Smooth muscle cell (in vitro differentiated cells): ENCODE measurements around the gene ZNF385A. TPM values are rescaled to one million over a fixed set of nuclear protein-coding genes. Genes with fewer than 3 reads are reported as not detected.

Experiments
- DNase-seq: peaks from one replicate; lab custom pipeline; 2025; ENCODE audit not compliant: unreplicated experiment; lab: John Stamatoyannopoulos, UW
- H2AFZ ChIP-seq: fragments of 200-600 bp; sonication (generic); 2 replicates; pipeline ENCODE4 v1.6.0; 2016; ENCODE audit warnings: antibody characterized with exemption, low read depth, mild to moderate bottlenecking
- H3F3A ChIP-seq: fragments of 200-600 bp; sonication (generic); 2 replicates; pipeline ENCODE4 v1.6.0; 2017; ENCODE audit warnings: antibody characterized with exemption, low read depth
- H3K27ac ChIP-seq: fragments of 200-600 bp; sonication (generic); 2 replicates; pipeline ENCODE4 v1.5.1; 2016; ENCODE audit warnings: low read depth, mild to moderate bottlenecking
- H3K27me3 ChIP-seq: fragments of 200-600 bp; sonication (generic); 2 replicates; pipeline ENCODE4 v1.6.1; 2016; ENCODE audit warnings: low read depth, mild to moderate bottlenecking
- H3K36me3 ChIP-seq: fragments of 200-600 bp; sonication (generic); 2 replicates; pipeline ENCODE4 v1.5.1; 2016; ENCODE audit warnings: low read depth
- H3K4me1 ChIP-seq: fragments of 200-600 bp; sonication (generic); 2 replicates; pipeline ENCODE4 v1.5.1; 2016; ENCODE audit warnings: low read depth
- H3K4me2 ChIP-seq: fragments of 200-600 bp; sonication (generic); 2 replicates; pipeline ENCODE4 v1.6.0; 2016; ENCODE audit warnings: mild to moderate bottlenecking
- H3K4me3 ChIP-seq: fragments of 200-600 bp; sonication (generic); 2 replicates; pipeline ENCODE4 v1.5.1; 2016; ENCODE audit warnings: mild to moderate bottlenecking
- H3K79me2 ChIP-seq: fragments of 200-600 bp; sonication (generic); 2 replicates; pipeline ENCODE4 v1.6.0; 2016; ENCODE audit warnings: low read depth, mild to moderate bottlenecking
- H3K9ac ChIP-seq: fragments of 200-600 bp; sonication (generic); 2 replicates; pipeline ENCODE4 v1.6.0; 2016; ENCODE audit warnings: low read depth
- H3K9me3 ChIP-seq: fragments of 200-600 bp; sonication (generic); replicated peaks from 2 replicates; pipeline ENCODE4 v1.5.1; 2016; ENCODE audit warnings: low read depth
- H4K20me1 ChIP-seq: fragments of 200-600 bp; sonication (generic); 2 replicates; pipeline ENCODE4 v1.6.0; 2016; ENCODE audit warnings: low read depth
- WGBS: methylation state at CpG from one replicate; pipeline ENCODE4 v1.1.7; 2016; ENCODE audit warnings: low lambda C conversion rate; 5-methylcytosine and 5-hydroxymethylcytosine counted together
- polyA plus RNA-seq: library from polyadenylated mRNA; unstranded; fragments of >200 nt; fragmentation: Nextera tagmentation; extraction: Ambion mirVana; gene quantifications from 2 replicates; pipeline ENCODE4 v1.2.1, GENCODE V29; 2016
- total RNA-seq: library from RNA; depleted of rRNA; stranded (reverse); fragments of >200 nt; gene quantifications from 2 replicates; pipeline ENCODE4 v1.2.3, GENCODE V29; 2014
- TF ChIP-seq, protein P1 (sequence below): fragments of 200-600 bp; sonication (generic); IDR thresholded peaks from 2 replicates; pipeline ENCODE4 v1.5.1; 2017; ENCODE audit warnings: borderline replicate concordance, mild to moderate bottlenecking, antibody characterized with exemption; ENCODE audit not compliant: insufficient read depth, poor library complexity, severe bottlenecking

The ZNF385A gene
- total and polyA plus RNA-seq, 2 experiments from 2014 or later = 6.5 to 20.2 TPM

DNA sequence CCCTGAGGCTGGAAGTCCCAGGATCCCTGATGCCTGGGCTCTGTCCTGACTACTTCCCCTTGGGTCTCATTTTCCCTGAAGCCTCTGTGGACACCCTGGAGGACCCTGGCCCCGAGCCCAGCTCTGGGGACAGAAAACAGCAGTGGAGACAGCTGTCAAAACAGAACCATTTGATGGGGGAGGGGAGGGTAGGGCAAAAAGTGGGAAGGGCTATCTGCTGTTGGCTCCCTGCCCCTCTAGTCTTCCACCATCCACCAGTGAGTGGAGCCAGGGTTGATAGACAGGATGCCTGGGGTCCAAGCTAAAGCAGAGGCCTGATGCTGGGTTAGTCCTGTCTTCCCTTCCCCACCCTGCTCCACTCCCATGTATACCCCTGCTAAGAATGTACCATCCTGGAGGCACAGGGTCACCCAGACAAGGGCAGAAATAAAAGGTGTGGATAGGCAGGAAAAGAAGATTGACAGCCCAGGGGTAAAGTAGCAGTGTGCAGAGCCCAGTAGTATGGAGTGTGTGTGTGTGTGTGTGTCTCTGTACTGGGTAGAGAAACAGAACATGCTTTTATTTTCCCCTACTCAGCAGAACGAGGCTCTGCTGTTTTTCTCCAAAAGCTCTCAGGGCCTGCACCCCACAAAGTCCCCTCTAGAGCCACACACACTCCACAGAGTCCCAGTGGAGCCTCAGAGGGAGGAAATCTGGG lies 9.8 kb downstream of the ZNF385A start:
- Histone ChIP-seq H3F3A (peaks cover 5% of the 10 kb centered on the region), H3K36me3 (no peaks in the 10 kb centered on the region), H3K4me2 (no peak overlapping the region), H3K9me3 (no peaks in the 10 kb centered on the region), H3K9ac (no peak overlapping the region), H3K4me1 (peaks cover 18% of the 10 kb centered on the region), H3K27ac (no peak overlapping the region), H3K27me3 (no peaks in the 10 kb centered on the region), H3K4me3 (no peak overlapping the region), H2AFZ (no peak overlapping the region), H3K79me2 (no peaks in the 10 kb centered on the region), H4K20me1 (peaks cover 39% of the 10 kb centered on the region)
- TF ChIP-seq, protein P1, sequence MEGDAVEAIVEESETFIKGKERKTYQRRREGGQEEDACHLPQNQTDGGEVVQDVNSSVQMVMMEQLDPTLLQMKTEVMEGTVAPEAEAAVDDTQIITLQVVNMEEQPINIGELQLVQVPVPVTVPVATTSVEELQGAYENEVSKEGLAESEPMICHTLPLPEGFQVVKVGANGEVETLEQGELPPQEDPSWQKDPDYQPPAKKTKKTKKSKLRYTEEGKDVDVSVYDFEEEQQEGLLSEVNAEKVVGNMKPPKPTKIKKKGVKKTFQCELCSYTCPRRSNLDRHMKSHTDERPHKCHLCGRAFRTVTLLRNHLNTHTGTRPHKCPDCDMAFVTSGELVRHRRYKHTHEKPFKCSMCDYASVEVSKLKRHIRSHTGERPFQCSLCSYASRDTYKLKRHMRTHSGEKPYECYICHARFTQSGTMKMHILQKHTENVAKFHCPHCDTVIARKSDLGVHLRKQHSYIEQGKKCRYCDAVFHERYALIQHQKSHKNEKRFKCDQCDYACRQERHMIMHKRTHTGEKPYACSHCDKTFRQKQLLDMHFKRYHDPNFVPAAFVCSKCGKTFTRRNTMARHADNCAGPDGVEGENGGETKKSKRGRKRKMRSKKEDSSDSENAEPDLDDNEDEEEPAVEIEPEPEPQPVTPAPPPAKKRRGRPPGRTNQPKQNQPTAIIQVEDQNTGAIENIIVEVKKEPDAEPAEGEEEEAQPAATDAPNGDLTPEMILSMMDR = no peak
- DNase-seq = no peak
- 73% methylated on average over 2 of the region's 2 CpGs for WGBS

DNA sequence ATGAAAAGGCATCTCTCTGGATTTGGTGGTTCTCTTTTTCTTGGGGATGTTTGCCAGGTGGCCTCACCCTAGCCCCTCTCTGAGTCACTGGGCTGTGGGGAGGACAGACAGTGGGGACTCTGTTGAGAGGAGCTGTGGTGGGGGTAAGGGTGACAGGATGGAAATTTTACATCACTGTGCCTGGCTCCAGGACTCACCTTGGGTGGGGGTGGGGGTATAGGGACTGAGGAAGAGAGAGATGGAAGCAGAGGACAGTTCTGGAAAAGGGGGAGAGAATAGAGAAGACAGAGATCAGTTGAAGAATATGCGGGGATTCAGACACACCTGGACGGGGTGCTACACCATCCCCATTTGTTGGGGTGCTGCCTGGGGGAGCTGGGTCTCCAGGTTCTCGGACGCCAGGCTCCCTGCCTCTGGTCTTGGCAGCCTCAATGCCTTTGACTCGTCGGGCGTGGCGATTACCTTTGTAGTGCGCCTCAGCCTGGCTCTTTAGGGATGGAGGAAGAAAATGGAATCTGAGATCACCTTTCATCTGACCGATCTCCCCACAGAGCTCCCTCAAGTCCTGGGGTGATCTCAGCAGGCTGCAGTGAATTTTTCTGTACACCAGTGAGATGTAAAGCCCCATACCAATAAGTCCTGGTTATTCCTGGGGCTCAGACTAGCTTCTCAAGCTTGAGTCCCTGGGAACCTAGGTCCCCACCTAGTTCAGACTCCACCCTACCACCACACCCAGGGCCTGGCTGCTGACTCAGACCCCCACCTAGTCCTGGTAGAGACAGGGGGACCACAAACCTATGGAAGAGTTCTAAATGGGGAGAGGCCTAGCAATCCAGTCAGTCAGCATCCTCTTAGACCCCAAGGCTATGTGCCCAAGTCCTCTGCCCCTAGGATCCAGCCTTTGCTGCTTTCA lies 10.6 kb downstream of the ZNF385A start:
- Histone ChIP-seq H3K27me3 (no peaks in the 10 kb centered on the region), H3K4me1 (peaks cover 14% of the 10 kb centered on the region), H3K36me3 (no peaks in the 10 kb centered on the region), H3K4me3 (no peak overlapping the region), H3K27ac (no peak overlapping the region), H3K9ac (no peak overlapping the region), H4K20me1 (peaks cover 34% of the 10 kb centered on the region), H3K9me3 (no peaks in the 10 kb centered on the region), H3K4me2 (no peak overlapping the region), H2AFZ (no peak overlapping the region), H3F3A (peaks cover 11% of the 10 kb centered on the region), H3K79me2 (no peaks in the 10 kb centered on the region)
- 88% methylated on average over 10 of the region's 10 CpGs for WGBS
- no peak for DNase-seq
- TF ChIP-seq, protein P1 = no peak

DNA sequence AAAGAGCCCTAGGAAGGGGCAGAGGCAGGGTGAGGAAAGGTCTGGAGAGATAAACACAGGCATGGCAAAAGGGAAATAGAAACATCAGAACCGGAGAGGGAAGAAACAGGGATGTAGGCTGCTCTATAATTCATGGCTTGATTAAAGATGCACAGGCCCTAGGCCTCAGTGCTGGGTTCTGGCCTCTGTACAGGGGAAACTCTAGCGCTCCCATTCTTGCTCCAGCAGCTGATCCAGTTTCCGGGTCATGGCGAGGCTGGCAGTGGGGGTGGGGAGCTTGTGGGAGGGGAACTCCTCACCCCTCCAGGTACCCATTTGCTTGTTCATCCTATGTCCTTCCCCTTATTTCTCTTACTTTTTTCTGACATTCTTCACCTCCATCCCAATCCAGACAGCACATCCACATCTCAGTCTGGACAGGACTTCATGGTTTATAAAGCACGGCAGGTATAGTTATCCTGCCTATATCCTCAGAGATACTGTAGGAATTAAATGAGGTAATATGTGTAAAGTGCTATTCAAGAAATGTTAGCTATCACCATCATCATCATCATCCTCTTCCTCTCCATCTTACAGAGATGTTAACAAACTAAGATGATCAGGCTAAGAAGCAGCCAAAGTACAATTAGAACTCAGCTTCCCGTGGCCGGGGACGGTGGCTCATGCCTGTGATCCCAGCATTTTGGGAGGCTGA lies 12.3 kb downstream of the ZNF385A start:
- Histone ChIP-seq H3F3A (peaks cover 12% of the 10 kb centered on the region), H3K27ac (no peak overlapping the region), H4K20me1 (peaks cover 18% of the 10 kb centered on the region), H3K4me1 (peaks cover 8% of the 10 kb centered on the region), H3K36me3 (no peaks in the 10 kb centered on the region), H3K4me2 (no peak overlapping the region), H3K79me2 (no peaks in the 10 kb centered on the region), H3K9me3 (no peaks in the 10 kb centered on the region), H3K27me3 (no peaks in the 10 kb centered on the region), H3K4me3 (no peak overlapping the region), H3K9ac (no peak overlapping the region), H2AFZ (no peak overlapping the region)
- 85% methylated on average over 8 of the region's 8 CpGs for WGBS
- DNase-seq = no peak
- TF ChIP-seq, protein P1 = no peak
